Measurements from ENCODE around the gene MAPK11. TPM values are rescaled to one million over a fixed set of nuclear protein-coding genes. Genes with fewer than 3 reads are reported as not detected.
A peak's percentile ranks its signal among the peaks of the same experiment; 100 is the strongest.

Gene MAPK11
- total and polyA plus RNA-seq, 10 of the 15 experiments (the other 5 are each of a cell fraction or from before 2014, with no cell fraction given) = 0.05 to 12.8 (median 3.7) TPM

DNA sequence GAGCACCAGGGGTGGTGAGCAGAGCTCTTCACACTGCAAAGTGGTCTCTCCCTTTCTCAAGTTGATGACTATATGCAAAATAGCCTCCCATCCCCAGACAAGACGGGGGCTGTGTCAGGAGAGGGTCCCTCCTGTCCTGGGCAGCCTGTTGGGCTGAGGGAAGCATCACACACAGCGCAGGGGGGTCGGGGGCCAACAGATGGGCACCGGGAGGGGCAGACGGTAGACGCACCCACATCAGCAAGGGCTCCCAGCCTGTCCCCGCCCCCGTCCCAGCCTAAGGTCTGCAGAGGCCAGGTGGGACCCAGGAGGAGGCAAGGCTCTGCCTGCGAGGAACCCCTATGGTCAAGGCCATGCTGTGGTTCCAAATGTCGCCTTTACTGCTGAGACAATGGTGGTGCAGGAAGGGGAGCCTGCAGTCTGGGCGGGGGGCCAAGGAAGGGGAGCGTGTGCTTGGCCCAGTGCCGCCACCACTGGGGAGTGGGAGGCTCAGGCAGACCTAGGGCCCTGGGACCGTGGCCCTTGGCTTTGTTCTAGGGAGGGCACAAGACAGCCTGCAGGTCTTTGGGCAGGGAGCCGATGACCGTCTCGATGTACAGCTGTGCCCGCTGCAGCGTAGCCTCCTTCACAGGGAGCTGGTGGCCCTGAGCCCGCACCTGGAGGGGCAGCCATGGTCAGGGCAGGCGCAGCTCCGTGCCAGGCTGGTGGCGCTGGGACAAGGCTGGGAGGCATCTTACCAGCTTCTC, 41.6 kb upstream of the MAPK11 start:
- ATAC-seq = no peak
- TSS peak; percentile 57 for BruUV-seq (replicated peaks)

More for the DNA sequence above, 41.6 kb upstream of the MAPK11 start:
- Histone ChIP-seq H2AFZ (ENCODE audit: control insufficient read depth, low read depth, low read length) (no peak overlapping the region), H3K79me2 (ENCODE audit: control insufficient read depth, insufficient read depth, low read length) (peaks cover 20% of the 10 kb centered on the region), H3K4me3 (no peak overlapping the region), H4K20me1 (ENCODE audit: control insufficient read depth, insufficient read depth) (no peaks in the 10 kb centered on the region), H3K36me3 (ENCODE audit: control insufficient read depth in 2 of 2, insufficient read depth in 2 of 2, low read length in 1 of 2) (no peaks in the 10 kb centered on the region), H3K27me3 (replicated peaks in 1 of 2; ENCODE audit: control insufficient read depth in 2 of 2, insufficient read depth in 2 of 2, low read length in 1 of 2) (no peaks in the 10 kb centered on the region), H3K27ac (ENCODE audit: control insufficient read depth, insufficient read depth) (no peak overlapping the region), H3K4me2 (ENCODE audit: control insufficient read depth, insufficient read depth) (no peak overlapping the region), H3K9ac (ENCODE audit: control insufficient read depth, insufficient read depth, low read length) (no peak overlapping the region), H3K9me3 (replicated peaks; ENCODE audit: control insufficient read depth, insufficient read depth, low read length) (no peaks in the 10 kb centered on the region), H3K4me1 (ENCODE audit: control insufficient read depth, insufficient read depth, low read length) (peaks cover 31% of the 10 kb centered on the region)
- ChIA-PET SMC1A (ENCODE audit: uncharacterized antibody, unreplicated experiment) (no interaction called here), RAD21 (ENCODE audit: unreplicated experiment) (interaction anchor here (0.6 kb wide), 1 partner anchor 8 kb away, joined by 3 read pairs; no protein-coding TSS in a partner anchor), CTCF (interaction anchor here (0.8 kb wide), 1 partner anchor 14 kb away, joined by 4 read pairs; the partner anchor contains the start of gene DENND6B), POLR2A (interaction anchor here (0.6 kb wide), 1 partner anchor 216 kb away, joined by 3 read pairs; no protein-coding TSS in a partner anchor)
- 83% methylated on average over 23 of the region's 23 CpGs for WGBS (ENCODE audit: insufficient coverage, insufficient replicate concordance, low lambda C conversion rate, missing lambda C conversion rate)
- FAIRE-seq (no peak), DNase-seq (ENCODE audit: low read depth, low spot score) (no peak)
- intact Hi-C loops (cut with micrococcal nuclease; ENCODE audit: unreplicated experiment) (no loop called here), in situ Hi-C loops (cut with MboI) (no loop called here)
- TF ChIP-seq FOXM1 (IDR thresholded peaks at IDR 0.05; ENCODE audit: low read depth, low read length) (no peak), EED (IDR thresholded peaks at IDR 0.05; ENCODE audit: low read depth) (no peak), SMARCA5 (IDR thresholded peaks at IDR 0.05) (no peak), TBL1XR1 (IDR thresholded peaks at IDR 0.05; ENCODE audit: low read depth, low read length) (no peak), ATF7 (IDR thresholded peaks at IDR 0.05; ENCODE audit: low read depth) (no peak), MEF2A (IDR thresholded peaks at IDR 0.05; ENCODE audit: insufficient read depth, low read depth, low read length) (no peak), NR2C1 (IDR thresholded peaks at IDR 0.05) (no peak)
- TF ChIP-seq, protein P1, sequence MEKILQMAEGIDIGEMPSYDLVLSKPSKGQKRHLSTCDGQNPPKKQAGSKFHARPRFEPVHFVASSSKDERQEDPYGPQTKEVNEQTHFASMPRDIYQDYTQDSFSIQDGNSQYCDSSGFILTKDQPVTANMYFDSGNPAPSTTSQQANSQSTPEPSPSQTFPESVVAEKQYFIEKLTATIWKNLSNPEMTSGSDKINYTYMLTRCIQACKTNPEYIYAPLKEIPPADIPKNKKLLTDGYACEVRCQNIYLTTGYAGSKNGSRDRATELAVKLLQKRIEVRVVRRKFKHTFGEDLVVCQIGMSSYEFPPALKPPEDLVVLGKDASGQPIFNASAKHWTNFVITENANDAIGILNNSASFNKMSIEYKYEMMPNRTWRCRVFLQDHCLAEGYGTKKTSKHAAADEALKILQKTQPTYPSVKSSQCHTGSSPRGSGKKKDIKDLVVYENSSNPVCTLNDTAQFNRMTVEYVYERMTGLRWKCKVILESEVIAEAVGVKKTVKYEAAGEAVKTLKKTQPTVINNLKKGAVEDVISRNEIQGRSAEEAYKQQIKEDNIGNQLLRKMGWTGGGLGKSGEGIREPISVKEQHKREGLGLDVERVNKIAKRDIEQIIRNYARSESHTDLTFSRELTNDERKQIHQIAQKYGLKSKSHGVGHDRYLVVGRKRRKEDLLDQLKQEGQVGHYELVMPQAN (conservative IDR thresholded peaks at IDR 0.05) = no peak
- TF ChIP-seq, protein P2, sequence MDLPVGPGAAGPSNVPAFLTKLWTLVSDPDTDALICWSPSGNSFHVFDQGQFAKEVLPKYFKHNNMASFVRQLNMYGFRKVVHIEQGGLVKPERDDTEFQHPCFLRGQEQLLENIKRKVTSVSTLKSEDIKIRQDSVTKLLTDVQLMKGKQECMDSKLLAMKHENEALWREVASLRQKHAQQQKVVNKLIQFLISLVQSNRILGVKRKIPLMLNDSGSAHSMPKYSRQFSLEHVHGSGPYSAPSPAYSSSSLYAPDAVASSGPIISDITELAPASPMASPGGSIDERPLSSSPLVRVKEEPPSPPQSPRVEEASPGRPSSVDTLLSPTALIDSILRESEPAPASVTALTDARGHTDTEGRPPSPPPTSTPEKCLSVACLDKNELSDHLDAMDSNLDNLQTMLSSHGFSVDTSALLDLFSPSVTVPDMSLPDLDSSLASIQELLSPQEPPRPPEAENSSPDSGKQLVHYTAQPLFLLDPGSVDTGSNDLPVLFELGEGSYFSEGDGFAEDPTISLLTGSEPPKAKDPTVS (IDR thresholded peaks at IDR 0.05; ENCODE audit: low read depth, low read length) = no peak
- TF ChIP-seq, protein P3, sequence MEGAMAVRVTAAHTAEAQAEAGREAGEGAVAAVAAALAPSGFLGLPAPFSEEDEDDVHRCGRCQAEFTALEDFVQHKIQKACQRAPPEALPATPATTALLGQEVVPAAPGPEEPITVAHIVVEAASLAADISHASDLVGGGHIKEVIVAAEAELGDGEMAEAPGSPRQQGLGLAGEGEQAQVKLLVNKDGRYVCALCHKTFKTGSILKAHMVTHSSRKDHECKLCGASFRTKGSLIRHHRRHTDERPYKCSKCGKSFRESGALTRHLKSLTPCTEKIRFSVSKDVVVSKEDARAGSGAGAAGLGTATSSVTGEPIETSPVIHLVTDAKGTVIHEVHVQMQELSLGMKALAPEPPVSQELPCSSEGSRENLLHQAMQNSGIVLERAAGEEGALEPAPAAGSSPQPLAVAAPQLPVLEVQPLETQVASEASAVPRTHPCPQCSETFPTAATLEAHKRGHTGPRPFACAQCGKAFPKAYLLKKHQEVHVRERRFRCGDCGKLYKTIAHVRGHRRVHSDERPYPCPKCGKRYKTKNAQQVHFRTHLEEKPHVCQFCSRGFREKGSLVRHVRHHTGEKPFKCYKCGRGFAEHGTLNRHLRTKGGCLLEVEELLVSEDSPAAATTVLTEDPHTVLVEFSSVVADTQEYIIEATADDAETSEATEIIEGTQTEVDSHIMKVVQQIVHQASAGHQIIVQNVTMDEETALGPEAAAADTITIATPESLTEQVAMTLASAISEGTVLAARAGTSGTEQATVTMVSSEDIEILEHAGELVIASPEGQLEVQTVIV (IDR thresholded peaks at IDR 0.05; ENCODE audit: borderline replicate concordance, partially characterized antibody) = no peak
- TF ChIP-seq, protein P4, sequence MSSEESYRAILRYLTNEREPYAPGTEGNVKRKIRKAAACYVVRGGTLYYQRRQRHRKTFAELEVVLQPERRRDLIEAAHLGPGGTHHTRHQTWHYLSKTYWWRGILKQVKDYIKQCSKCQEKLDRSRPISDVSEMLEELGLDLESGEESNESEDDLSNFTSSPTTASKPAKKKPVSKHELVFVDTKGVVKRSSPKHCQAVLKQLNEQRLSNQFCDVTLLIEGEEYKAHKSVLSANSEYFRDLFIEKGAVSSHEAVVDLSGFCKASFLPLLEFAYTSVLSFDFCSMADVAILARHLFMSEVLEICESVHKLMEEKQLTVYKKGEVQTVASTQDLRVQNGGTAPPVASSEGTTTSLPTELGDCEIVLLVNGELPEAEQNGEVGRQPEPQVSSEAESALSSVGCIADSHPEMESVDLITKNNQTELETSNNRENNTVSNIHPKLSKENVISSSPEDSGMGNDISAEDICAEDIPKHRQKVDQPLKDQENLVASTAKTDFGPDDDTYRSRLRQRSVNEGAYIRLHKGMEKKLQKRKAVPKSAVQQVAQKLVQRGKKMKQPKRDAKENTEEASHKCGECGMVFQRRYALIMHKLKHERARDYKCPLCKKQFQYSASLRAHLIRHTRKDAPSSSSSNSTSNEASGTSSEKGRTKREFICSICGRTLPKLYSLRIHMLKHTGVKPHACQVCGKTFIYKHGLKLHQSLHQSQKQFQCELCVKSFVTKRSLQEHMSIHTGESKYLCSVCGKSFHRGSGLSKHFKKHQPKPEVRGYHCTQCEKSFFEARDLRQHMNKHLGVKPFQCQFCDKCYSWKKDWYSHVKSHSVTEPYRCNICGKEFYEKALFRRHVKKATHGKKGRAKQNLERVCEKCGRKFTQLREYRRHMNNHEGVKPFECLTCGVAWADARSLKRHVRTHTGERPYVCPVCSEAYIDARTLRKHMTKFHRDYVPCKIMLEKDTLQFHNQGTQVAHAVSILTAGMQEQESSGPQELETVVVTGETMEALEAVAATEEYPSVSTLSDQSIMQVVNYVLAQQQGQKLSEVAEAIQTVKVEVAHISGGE (CRISPR knock-in tag; IDR thresholded peaks at IDR 0.05) = no peak

Measured in GM12878 (cell line).